OCI-M2 (cell line): ENCODE results near the gene STRN4.

Experiments
- DNase-seq: peaks from one replicate; lab custom pipeline; 2025; ENCODE audit not compliant: unreplicated experiment; lab: John Stamatoyannopoulos, UW

STRN4 gene

DNA sequence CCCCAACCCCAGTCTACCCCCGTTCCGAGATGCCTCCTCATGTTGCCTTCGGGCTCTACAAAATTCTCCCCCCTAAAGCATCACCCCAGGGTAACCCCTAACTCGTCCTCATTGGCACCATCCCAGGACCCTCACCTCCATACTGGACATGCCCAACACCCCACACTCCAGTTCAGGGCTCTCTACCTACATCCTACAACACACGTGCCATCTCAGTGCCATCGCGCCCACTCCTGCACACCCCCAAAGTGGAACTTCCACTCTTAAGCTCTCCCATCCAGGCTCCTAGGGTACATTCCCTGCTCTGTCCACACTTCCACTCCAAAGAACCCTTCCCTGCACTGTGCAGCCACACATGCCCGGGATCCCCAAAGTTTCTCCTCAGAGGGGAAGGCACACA lies 1.2 kb downstream of the STRN4 start:
- DNase-seq, result no peak

DNA sequence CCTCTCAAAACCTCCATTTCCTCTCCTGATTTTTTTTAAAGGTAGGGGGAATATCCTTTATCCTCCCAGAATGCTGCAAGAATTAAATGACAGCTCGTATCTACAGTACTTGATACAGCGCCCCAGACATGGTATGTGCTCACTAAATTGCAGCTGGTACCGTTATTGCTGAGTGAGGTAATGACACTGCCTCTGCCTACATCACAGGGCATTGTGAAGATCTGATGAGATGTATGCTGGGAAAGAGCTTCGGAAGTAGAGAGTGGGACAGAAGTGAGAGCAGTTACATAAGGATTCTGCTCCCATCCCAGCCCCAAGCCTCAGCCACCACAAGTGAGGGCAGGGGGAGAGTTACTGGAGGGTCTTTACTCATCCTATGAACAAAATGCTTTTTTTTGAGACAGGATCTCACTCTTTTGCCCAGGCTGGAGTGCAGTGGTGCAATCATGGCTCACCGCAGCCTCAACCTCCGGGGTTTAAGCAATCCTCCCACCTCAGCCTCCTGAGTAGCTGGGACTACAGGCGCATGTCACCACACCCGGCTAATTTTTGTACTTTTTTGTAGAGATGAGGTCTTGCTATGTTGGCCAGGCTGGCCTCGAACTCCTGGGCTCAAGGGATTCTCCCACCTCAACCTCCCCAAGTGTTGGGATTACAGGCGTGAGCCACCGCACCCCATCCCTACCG lies 2.1 kb downstream of the STRN4 start:
- DNase-seq, result no peak

DNA sequence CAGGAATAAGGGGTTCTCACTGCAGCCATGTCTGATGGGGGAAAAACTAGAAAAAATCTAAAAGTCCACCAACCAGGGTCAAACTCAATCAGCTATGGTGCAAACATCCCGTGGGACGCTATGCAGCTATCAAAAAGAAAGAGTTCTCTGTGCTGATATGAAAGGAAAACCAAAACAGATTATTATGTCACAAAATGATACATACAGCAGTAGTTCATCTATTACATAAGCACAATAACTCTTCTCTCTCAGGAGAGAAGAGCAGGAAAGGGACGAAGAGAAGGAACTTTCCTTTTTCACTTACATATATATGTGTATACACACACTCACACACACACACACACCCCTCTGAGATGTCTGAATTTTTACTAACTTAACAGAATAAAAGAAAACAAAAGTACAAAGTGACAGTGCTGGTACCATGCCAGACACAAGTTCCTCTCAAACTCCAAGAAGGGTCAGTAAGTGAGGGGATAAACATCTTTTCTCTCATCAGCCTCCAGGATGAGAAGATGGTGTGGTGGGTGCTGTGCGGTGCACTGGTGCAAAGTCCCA lies 3.2 kb downstream of the STRN4 start:
- no peak for DNase-seq

DNA sequence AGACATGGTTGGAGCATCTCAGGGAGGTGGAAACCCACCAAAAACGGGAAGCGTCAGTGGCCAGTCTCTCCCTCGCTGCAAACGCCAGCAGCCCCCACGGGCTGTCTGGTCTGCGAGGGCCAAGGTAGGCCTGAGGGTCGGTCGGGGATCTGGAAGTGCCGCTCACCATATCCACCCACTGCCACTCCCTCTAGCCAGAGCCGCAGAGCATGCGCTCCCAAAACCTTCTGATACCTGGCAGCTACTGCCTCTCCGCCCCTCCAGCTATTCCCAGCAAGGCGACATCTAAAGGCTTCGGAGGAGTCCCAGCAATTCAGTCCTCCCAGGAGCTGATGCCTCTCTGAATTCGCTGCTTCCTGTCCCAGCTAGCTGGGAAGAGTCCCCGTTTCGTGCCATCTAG lies 4.8 kb downstream of the STRN4 start:
- no peak for DNase-seq

DNA sequence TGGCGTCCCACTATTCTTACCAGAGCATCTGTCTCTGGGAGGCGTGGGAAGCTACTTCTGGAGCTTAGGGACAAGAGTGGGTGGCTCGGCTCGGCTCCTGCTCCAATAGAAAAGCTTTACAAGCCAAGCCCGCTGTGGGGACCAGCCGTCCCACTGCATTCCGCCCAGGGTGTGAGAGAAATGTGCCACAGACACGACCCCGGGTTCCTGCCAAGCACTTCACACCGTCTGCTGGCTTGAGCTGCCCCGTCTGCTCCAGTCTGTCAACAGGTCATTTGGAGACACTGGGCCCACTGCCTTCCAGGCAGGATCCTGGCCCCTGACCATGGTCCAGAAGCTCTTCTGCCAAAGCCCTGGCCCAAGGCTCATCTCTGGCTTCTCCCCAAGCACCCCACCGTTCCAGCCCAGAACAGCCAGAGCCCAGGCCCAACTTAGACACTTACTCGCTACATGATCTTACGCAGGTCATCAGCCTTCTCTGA lies 6.9 kb downstream of the STRN4 start:
- no peak for DNase-seq

DNA sequence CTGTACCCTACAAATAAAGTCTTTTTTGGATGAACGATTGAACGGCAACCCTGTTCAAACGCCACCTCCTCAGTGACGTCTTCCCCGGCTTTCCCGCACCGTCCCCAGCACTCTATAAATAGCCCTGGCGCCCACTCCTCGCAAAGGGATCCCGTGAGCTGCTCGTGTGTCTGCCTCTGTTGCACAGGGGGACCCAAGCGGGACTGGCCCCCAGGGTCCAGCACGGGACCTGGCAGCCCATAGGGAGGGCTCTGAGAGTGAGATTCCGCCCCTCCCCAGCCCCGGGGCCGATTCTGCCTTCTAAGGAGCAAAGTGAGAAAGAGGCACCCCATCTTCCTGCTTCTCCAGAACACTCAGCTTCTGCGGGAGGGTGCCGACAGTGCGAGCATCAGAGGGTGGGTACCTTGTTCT lies 8.5 kb downstream of the STRN4 start:
- DNase-seq, result no peak

DNA sequence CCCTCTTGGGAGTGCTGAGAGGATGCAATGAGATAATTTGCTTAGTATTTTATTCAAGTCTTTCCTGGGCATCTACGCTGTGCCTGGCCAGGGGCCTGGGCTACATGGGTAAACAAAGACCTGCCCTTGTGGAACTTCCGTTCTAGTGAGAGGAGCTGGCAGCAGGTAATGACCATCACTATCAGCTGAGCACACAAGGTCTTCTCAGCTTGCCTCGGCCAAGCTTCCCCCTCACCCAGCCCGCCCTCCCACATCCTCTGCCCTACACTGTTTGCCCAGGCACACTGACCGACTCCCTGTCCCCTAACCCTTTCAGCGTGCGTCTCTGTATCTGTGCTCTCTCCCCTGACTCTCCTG lies 9.0 kb downstream of the STRN4 start:
- peak; percentile 79 for DNase-seq

DNA sequence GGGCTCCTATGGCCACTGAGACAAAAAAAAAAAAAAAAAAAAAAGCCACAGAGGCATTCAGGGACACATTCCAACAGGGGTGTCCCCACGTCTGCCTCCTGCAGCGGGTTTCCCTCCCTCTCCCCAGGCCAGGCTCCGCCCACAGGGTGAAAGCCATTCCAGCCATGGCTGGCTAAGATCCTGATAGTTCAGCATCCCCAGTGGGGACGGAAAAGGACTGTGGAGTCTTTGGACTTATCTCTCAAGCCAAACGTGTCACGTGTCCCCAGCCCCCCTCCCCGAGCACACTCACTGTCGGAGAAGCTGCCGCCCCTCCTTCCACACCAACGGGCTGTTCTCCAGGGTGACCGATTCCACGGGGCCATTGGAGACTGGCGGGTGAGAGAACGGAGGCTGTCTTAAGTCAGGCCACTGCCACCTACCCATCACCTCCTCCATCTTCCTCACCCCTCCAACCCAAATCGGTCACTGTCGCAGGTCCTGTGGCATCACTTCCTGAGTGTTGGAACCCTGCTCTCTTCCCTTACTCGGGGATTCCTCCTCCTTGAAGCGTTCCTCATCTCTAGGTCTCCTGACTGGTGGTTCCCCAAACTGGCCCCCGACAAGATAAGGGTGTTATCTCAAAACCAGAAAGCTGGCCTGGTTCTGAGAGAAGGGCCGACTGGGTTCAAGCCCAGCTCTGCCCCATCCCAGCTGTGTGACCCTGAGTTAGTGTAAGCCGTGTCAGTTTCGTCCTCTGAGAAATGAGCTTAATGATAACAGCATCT lies 9.5 kb downstream of the STRN4 start:
- DNase-seq, result peak; percentile 89

DNA sequence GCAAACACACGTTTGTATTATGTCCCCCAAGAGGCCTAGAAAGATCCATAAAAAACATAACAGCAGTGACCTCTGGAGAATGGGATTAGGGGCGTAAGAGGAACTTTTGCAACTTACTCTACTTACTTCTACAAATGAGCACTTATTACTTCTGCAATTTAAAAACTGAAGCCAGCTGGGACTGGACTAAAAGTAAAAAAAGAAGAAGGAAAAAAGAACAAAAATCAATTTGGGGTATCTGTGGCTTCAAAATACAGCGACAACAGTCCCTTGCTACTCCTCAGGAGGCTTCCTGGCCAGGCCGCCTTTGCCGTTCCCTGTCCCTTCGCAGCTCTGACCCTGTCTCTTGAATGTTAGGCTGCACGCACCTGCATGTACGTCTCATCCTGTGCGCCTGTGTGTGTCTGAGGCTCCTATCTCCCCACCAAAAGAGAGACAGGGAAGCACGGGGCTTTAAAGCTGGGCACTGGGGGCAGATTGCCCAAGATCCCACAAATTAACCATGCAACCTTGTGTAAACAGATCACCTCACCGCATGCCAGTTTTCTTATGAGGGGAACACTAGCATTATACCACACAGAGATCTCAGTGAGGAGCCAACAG lies 12.5 kb downstream of the STRN4 start:
- DNase-seq, result no peak

DNA sequence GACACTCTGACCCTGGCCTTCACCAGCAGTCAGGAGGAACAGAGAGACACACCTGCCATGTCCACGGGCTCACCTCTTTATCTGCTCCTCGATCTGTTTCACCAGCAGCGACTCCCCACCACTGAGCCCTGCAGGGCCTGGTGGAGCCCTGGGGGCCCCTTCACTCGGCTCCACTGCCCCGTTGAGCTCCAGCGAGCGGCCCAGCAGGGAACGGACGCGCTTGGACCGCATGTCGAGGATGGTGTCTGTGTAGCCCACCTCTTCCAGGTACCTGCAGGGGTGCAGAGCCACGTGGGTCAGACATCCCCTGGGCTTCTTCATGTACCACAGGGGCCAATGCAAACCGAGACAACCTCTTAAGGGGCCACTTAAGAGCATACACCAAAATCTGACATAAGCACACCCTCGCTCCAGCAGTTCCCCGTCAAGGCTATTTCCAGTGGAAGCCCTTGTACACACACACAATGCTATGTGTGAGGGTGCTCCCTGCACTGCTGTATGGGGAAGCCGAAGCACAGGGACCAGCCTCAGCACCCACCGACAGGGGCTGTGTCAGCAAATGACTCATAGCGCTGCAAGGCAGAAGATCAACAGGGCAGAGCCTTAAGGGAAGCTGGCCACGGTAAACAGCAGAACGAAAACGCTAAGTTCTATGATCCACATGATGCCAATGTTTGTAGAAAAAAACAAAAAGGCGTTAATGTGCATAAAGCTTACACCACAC lies 13.1 kb downstream of the STRN4 start:
- no peak for DNase-seq

DNA sequence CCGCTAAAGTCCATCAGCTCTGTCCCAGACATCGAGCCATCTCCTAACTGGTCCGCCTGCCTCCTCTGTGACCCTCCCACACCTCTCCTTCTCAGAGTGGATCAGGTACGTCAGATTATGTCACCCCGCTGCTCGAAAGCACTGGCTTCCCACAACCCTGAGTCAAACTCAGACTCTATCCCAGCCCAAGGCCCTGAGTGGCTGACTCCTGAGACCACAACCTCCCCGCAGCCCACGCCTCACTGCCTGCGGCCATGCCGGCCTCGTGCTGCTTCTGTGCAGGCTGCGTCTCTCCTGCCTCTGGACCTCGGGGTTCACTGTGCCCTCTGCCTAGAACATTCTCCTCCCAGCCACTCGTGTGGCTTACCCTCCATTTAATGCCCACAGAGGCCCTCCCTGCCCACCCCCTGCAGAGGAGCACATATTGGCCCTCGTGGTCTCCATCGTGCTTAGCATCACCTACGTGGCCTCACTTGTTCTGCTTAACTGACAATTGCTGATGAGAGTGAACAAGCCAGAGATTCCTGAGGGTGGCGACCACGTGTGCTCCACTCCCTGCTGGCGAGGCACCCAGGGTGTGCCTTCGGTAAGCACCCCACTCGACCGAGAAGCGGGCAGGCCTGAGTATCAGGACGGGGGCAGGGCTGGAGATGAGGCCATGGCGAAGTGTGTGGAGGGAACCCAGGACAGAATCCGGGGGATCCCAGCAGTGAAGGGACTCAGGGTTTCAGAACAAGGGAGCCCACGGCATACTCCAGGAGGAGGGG lies 13.9 kb downstream of the STRN4 start:
- DNase-seq, result no peak

DNA sequence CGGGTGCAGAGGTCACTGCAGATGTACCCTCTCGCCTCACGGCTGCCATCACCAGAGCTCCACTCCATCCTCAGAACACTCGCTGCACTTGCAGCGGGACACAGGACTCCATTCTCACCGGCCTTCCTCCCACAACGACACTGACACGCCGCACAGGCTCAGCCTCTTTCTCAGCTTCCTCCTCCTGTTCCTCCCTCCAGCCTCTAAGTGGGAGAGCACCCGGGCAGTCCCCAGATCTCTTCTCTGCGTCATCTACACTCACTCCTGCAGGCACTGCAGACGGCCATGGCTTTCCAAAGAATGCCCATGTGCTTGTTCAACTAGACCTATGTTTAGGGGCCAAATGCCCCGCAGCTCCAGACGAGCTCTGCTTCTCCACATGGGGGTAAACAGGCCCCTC lies 14.7 kb downstream of the STRN4 start:
- no peak for DNase-seq

DNA sequence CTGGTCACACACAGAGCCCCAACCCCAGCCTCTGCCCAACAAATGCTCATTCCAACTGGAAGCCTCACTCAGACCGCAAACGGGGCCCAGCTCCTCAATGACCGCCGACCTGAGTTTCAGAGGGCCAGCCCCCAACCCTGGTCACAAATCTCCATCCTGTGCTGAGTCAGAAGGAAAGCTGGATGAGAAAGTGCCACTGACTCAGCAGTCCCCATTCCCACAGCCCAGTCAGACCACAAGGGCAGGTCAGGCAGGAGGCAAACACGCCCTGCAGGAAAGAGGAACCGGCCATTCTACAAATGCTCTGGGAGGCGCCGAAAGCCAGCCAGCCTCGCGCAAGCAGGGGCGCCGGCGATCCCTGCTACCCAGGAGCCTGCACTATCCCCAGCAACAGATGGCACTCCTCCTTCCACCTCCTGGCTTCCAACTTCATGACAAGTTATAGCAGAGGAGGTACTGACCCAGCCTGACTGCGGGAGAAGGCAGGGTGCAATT lies 15.2 kb downstream of the STRN4 start:
- DNase-seq, result no peak

DNA sequence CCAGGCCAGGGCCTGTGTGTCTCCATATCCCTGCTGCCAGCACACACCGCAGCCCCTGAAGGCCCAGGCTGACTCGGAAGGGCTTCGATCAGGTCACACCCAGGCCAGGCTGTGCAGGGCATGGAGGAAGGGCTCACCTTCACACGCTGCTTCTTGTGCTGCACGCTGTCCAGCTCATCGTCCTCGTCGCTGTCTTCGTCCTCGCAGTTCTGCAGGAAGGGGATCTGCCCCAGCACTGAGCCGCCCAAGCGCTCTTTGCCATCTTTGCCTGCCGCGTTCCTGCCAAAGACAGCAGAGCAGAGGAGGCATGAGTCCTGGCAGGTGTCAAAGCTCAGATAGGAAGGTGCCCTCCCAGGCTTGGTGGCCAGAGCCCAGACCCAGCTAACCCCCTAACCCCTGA lies 15.7 kb downstream of the STRN4 start:
- no peak for DNase-seq

DNA sequence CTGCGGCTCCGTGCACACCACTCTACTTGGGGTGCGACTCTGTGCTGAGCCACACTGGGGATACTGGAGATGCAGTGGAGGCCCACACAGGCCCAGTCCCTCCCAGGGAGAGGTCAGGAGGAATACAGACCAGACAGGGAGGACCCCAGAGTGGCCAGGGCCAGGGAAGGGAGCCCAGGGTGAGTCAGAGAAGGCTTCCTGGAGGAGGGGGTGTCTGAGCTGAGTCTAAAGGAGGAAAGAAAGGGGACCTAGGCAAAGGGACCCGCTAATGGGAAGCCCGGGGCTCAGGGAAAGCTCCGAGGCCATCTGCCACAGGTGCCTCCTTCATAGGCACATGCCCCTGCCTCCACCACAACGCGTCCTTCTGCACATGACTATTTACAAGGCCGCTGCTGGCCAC lies 16.1 kb downstream of the STRN4 start:
- no peak for DNase-seq

DNA sequence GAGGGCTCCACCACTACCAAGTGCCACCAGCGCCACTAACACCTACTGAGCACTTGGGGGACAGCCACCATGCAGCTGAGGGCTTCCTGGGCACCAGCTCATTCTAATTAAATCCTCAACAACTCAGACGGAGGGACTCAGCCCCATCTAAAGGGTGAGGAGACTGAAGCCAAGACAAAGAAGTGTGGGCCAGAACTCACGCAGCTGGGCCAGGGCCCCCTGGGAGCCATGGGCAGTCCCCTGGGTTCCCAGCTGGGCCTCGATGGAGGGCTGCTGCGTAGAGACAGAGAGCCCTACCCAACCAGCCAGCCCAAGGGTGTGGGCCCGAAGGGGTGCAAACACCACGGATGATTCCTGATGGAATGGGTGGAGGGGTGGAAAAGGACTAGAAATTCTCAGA lies 16.6 kb downstream of the STRN4 start:
- DNase-seq, result no peak

DNA sequence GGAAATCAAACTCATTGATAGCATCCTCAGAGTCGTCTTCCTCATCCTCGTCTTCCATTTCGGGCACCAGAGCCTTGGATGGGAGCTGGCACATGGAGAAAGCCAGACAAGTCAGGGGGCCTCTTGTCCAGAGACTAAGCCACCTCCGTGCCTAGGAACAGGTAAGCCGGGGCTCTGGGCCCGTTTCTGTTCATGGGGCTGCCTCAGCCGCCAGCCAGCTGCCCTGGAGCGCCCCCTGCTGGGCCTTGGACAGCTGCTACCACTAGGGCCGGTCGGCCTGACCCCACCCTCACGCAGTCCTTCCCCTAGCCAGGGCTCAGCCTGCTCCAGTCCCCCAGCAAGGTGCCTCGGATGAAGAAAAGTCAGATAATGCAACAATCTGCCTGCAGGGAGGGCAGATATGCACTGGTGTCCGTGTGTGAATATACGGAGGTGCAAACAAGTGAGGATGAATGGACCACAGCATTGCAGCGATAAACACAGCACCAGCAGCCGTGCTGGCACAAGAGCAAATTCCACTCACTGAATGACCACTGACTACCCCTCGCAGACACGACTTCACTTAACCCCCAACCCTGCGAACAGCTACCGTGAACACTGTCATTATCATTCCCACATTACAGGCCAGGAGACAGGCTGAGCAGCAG lies 17.4 kb downstream of the STRN4 start:
- DNase-seq, result no peak

DNA sequence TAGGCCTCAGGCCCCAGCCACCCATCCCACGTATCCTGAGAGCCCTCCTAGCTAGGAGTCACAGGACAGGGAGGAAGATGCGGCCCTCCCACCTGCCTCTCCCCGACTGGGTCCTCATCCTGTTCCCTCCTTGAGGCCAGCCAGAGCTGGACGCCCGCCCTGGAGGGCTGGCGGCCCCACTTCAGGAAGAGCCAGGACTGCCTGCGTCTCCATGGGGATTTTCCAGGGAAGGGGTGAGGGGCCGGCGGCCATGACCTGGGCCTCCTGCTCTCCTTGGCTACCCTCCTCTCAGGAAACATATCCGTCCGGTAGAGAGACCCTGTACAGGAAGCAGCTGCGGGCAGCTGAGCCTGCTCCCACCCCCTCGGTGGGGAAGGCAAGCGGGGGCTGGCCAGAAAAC lies 18.0 kb downstream of the STRN4 start:
- DNase-seq, result no peak

DNA sequence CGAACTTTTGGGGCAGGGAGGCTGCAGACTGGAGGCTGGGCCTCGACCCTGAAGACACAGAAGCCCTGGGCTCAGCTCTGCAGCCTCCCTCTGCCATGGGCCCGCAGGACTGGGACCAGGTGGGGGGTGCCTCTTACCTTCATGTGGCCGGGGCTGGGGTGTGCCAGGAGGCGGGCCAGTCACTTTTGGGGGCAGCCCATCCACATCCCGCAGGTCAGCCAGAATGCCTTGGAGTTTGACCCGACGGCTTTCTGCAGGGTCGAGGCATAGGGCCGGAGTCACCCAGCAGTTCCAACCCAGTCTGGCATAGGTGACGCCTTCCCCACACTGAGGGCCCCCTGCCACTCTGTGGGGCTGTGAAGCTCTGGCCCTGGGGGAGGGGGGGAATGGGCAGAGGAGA lies 18.5 kb downstream of the STRN4 start:
- DNase-seq, result no peak

DNA sequence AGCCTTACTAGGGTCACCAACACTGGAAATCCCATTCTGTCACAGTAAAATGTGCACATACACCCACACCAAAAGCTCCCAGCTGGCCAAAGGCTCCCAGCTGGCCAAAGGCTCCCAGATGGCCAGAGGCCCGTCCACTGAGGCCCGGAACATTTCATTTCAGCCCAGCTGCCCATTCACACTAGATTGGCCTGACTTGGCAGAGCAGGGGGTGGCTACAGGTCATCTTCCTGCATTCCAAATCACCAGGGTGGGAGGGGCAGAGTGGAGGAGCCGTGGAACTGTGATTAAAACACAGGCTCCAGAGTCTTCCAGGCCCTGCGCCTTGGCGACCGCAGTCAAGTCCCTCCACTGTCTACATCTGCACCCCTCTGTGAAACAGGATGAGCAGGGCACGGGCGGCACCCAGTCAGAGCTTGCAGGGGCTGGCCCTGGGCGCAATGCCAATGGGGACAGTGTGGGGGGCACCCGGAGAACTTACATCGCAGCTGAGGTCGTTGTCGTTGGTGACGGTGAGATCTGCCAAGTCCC lies 19.2 kb downstream of the STRN4 start:
- DNase-seq, result no peak
